BLaER1 treated with 17β-estradiol and CSF1 and Interleukin-3, amounts not matched to agents 10 nM and 100 nM (cell line): Measurements from ENCODE around the gene ACSL5.

Experiments
- H3K27ac ChIP-seq, 11 experiments: shearing (Covaris generic); formaldehyde crosslinking; 2 replicates each; pipeline ENCODE4 v1.8.1; 2022
- H3K27me3 ChIP-seq, 11 experiments: shearing (Covaris generic); formaldehyde crosslinking; 2 replicates each; pipeline ENCODE4 v1.8.1; 2022
- H3K36me3 ChIP-seq, 11 experiments: shearing (Covaris generic); formaldehyde crosslinking; 2 replicates each; pipeline ENCODE4 v1.8.1; 2022
- H3K4me1 ChIP-seq, 10 experiments: shearing (Covaris generic); formaldehyde crosslinking; 2 replicates each; pipeline ENCODE4 v1.8.1; 2022
- H3K4me2 ChIP-seq, 11 experiments: shearing (Covaris generic); formaldehyde crosslinking; 2 replicates each; pipeline ENCODE4 v1.8.1; 2022
- H3K4me3 ChIP-seq, 10 experiments: shearing (Covaris generic); formaldehyde crosslinking; 2 replicates each; pipeline ENCODE4 v1.8.1; 2022
- H3K9ac ChIP-seq, 11 experiments: shearing (Covaris generic); formaldehyde crosslinking; 2 replicates each; pipeline ENCODE4 v1.8.1; 2022
- H3K9me3 ChIP-seq, 11 experiments: shearing (Covaris generic); formaldehyde crosslinking; replicated peaks in 1 of 11; 2 replicates each; pipeline ENCODE4 v1.8.1; 2022
- H4K20me1 ChIP-seq, 11 experiments: shearing (Covaris generic); formaldehyde crosslinking; 2 replicates each; pipeline ENCODE4 v1.8.1; 2022
- Cebpa-rat ChIP-seq, 11 experiments: shearing (Covaris generic); IDR thresholded peaks; 2 replicates each; pipeline ENCODE4 v1.8.1; 2022

The ACSL5 gene

DNA sequence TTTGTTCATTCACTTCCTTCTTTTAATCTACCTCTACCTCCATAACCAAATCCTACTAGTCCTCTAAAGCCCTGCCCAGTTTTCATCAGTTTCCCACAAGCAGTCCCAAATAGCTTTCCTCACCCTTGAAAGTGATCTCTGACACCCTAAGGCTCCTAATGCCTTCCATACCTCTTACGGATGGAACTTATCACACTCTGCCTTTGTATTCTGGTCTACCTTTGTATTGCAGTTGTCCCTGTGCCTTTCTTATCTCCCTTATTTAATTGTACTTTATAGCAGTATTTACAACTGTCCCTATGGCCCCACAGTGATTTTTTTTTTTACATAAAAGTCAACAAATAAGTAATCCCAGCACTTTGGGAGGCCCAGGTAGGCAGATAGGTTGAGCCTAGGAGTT, 33.8 kb downstream of the ACSL5 start:
- Histone ChIP-seq H3K36me3 (peaks cover 77 to 100% (median 97%) of the 10 kb centered on the region in 11 experiments), H3K4me3 (no peak overlapping the region), H3K27me3 (no peaks in the 10 kb centered on the region), H3K9me3 (peaks cover 0 to 13% (median 10%) of the 10 kb centered on the region in 11 experiments; a peak in 13 of 22 replicates), H3K4me2 (no peak overlapping the region), H4K20me1 (no peaks in the 10 kb centered on the region), H3K27ac (no peak overlapping the region), H3K4me1 (no peaks in the 10 kb centered on the region; a peak in 1 of 20 replicates), H3K9ac (no peak overlapping the region)
- no peak for TF ChIP-seq Cebpa-rat (IDR thresholded peaks at IDR 0.05)

DNA sequence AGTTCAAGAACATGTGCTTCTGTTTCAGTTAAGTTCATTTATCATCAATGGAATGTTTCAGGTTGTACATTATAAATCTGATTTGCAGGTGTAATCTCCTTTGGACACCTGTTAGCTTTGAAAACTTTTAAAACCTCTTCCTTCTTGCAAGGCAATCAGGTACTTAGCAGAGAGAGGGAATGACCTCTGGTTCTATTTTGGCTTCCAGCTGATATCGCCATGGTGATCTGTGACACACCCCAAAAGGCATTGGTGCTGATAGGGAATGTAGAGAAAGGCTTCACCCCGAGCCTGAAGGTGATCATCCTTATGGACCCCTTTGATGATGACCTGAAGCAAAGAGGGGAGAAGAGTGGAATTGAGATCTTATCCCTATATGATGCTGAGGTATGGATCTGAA, 35.4 kb downstream of the ACSL5 start:
- Histone ChIP-seq H3K9me3 (peaks cover 0 to 13% (median 10%) of the 10 kb centered on the region in 11 experiments; a peak in 13 of 22 replicates), H3K4me2 (no peak overlapping the region), H3K27ac (no peak overlapping the region), H3K9ac (no peak overlapping the region), H3K4me1 (no peaks in the 10 kb centered on the region; a peak in 1 of 20 replicates), H4K20me1 (no peaks in the 10 kb centered on the region), H3K36me3 (peaks cover 80 to 100% (median 97%) of the 10 kb centered on the region in 11 experiments), H3K4me3 (no peak overlapping the region), H3K27me3 (no peaks in the 10 kb centered on the region)
- TF ChIP-seq Cebpa-rat (IDR thresholded peaks at IDR 0.05) = no peak

DNA sequence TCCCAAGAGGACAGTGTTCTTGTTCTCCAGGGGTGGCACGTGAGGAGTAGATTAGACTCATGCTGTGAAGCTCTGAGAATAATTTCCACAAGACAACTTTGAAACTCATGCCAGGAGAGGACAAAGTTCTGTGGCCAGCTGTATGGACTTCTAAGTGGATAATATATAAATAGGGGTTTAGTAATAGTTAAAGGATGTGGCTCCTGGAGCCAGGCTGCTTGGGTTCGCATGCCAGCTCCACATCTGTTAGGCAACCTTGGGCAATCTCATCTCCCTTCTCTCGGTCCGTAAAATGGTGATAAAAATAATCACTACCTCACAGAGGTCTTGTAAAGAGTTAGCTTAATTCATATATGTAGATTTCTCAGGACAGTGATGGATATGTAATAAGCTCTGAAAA, 35.8 kb downstream of the ACSL5 start:
- peaks cover 78 to 100% (median 97%) of the 10 kb centered on the region in 11 experiments for H3K36me3 ChIP-seq
- H3K4me2 ChIP-seq = no peak overlapping the region
- H4K20me1 ChIP-seq = no peaks in the 10 kb centered on the region
- no peak for TF ChIP-seq Cebpa-rat (IDR thresholded peaks at IDR 0.05)
- no peak overlapping the region for H3K9ac ChIP-seq
- no peak overlapping the region for H3K27ac ChIP-seq
- peaks cover 0 to 13% (median 10%) of the 10 kb centered on the region in 11 experiments; a peak in 13 of 22 replicates for H3K9me3 ChIP-seq
- no peak overlapping the region for H3K4me3 ChIP-seq
- no peaks in the 10 kb centered on the region for H3K27me3 ChIP-seq
- no peaks in the 10 kb centered on the region; a peak in 1 of 20 replicates for H3K4me1 ChIP-seq

DNA sequence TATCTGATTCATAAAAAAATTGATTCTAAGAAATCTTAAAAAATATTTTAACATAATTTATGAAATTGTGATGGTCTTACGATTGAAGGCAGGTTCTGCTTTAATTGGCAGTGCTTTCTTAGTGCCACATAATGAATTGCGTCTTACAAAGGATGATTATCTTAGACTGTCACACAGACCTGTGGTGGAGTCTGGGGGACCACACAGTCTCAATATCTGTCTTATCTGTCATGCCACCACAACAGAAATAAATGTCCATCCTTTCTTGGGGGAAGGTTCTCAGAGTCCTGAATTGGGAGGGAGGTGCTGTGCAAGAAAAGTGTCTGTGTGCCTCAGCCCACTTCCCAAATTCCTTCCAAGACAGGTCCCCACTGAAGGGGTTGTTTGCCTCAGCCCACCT, 38.8 kb downstream of the ACSL5 start:
- no peak for TF ChIP-seq Cebpa-rat (IDR thresholded peaks at IDR 0.05)
- Histone ChIP-seq H4K20me1 (no peaks in the 10 kb centered on the region), H3K4me1 (no peaks in the 10 kb centered on the region), H3K4me2 (no peak overlapping the region), H3K9me3 (no peaks in the 10 kb centered on the region), H3K27ac (no peak overlapping the region), H3K9ac (no peak overlapping the region), H3K4me3 (no peak overlapping the region), H3K36me3 (peaks cover 73 to 100% (median 96%) of the 10 kb centered on the region in 11 experiments), H3K27me3 (no peaks in the 10 kb centered on the region)

DNA sequence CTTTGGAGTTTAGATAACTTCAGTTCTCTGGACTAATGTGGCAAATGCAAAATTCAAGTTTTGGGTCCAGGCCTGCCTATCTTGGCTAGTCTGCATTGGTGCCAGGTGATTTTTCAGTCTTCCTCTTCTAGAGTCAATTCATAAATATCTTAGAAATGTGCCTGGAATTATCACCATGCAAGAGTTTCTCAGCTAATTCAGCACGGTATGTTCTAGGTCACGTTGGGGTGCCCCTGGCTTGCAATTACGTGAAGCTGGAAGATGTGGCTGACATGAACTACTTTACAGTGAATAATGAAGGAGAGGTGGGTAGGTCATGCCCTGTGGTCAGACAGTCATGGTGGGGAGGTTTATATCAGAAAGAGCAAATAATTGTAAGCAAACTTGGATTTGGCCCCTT, 47.8 kb downstream of the ACSL5 start:
- peaks cover 67 to 95% (median 87%) of the 10 kb centered on the region in 11 experiments for H3K36me3 ChIP-seq
- no peak for TF ChIP-seq Cebpa-rat (IDR thresholded peaks at IDR 0.05)

DNA sequence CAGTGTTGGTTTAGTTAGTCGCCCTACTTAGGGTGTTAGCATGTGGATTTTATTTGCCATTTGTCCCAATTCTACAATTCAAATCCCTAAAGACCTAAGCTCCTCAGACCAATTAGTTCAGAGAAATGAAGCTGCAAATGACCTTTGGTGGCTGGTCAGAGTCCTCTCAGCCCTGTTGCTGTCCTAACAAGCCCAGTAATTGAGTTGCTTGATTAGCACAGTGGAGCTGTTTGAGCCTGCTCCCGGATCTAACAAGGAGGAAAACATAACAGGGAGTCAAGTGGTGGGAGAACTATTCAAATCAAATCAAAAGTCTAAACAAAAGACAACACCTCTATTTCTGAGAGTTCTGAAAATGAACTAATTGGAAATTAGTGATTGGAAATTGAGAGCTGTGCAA, 50.7 kb downstream of the ACSL5 start:
- Histone ChIP-seq H3K4me1 (peaks cover 0 to 8% (median 0%) of the 10 kb centered on the region in 10 experiments; a peak in 1 of 20 replicates), H3K27ac (no peak overlapping the region), H3K27me3 (no peaks in the 10 kb centered on the region), H4K20me1 (peaks cover 0 to 11% (median 0%) of the 10 kb centered on the region in 11 experiments; a peak in 1 of 22 replicates), H3K9ac (no peak overlapping the region), H3K9me3 (no peaks in the 10 kb centered on the region), H3K36me3 (peaks cover 82 to 96% (median 91%) of the 10 kb centered on the region in 11 experiments), H3K4me2 (no peak overlapping the region), H3K4me3 (no peak overlapping the region)
- TF ChIP-seq Cebpa-rat (IDR thresholded peaks at IDR 0.05) = no peak

More for the DNA sequence above, 47.8 kb downstream of the ACSL5 start:
- Histone ChIP-seq H3K9ac (no peak overlapping the region), H3K4me3 (no peak overlapping the region), H3K27me3 (no peaks in the 10 kb centered on the region), H3K4me2 (no peak overlapping the region), H3K9me3 (no peaks in the 10 kb centered on the region), H4K20me1 (0 out of 22 replicates have a peak, but pooled peaks cover 0 to 5% (median 0%) of the 10 kb centered on the region in 11 experiments), H3K27ac (no peak overlapping the region), H3K4me1 (peaks cover 0 to 8% (median 0%) of the 10 kb centered on the region in 10 experiments; a peak in 1 of 20 replicates)

DNA sequence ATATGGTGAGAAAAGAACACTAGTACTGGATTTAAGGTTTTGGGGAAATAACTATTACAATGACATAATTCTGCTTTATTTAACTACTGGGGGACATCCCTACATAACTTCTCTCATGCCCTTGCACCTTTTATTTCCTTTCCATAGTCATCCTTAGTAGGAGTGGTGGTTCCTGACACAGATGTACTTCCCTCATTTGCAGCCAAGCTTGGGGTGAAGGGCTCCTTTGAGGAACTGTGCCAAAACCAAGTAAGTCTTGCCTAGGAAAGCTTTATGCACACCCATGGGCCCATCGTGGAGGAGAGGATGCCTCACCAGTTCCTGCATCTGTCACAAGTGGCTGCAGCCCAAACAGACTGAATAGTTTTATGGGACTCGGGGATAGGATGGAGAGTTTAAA, 52.2 kb downstream of the ACSL5 start:
- Histone ChIP-seq H3K27ac (no peak overlapping the region), H3K36me3 (peaks cover 91 to 96% (median 94%) of the 10 kb centered on the region in 11 experiments), H4K20me1 (peaks cover 0 to 11% (median 0%) of the 10 kb centered on the region in 11 experiments; a peak in 1 of 22 replicates), H3K4me1 (peaks cover 0 to 8% (median 0%) of the 10 kb centered on the region in 10 experiments; a peak in 1 of 20 replicates), H3K9me3 (no peaks in the 10 kb centered on the region), H3K27me3 (no peaks in the 10 kb centered on the region), H3K9ac (no peak overlapping the region), H3K4me3 (no peak overlapping the region), H3K4me2 (no peak overlapping the region)
- TF ChIP-seq Cebpa-rat (IDR thresholded peaks at IDR 0.05) = no peak

DNA sequence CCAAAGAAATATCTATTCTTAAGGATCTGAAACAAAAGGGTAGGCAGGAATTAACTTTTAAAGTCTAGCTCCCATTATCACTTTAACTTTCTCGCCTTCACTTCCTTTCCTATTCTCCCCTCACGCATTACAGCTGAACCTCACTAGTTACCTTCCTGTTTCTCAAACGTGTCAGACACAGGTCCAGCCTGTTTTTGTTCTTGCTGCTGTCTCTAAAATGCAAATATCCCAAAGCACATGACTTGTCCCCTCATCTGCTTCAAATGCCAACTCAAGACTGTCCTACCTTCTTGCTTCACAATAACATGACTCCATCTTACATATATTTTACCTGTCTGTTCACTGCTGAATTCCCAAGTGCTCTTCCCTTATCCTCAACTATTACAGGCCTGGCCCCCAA, 55.2 kb downstream of the ACSL5 start:
- no peaks in the 10 kb centered on the region for H3K9me3 ChIP-seq
- TF ChIP-seq Cebpa-rat (IDR thresholded peaks at IDR 0.05) = no peak
- H3K9ac ChIP-seq = no peak overlapping the region
- H3K27ac ChIP-seq = no peak overlapping the region
- peaks cover 96 to 100% (median 99%) of the 10 kb centered on the region in 11 experiments for H3K36me3 ChIP-seq
- peaks cover 0 to 15% (median 0%) of the 10 kb centered on the region in 10 experiments; a peak in 3 of 20 replicates for H3K4me1 ChIP-seq
- H4K20me1 ChIP-seq = peaks cover 0 to 11% (median 0%) of the 10 kb centered on the region in 11 experiments; a peak in 1 of 22 replicates
- no peak overlapping the region for H3K4me2 ChIP-seq
- no peak overlapping the region for H3K4me3 ChIP-seq
- H3K27me3 ChIP-seq = no peaks in the 10 kb centered on the region

DNA sequence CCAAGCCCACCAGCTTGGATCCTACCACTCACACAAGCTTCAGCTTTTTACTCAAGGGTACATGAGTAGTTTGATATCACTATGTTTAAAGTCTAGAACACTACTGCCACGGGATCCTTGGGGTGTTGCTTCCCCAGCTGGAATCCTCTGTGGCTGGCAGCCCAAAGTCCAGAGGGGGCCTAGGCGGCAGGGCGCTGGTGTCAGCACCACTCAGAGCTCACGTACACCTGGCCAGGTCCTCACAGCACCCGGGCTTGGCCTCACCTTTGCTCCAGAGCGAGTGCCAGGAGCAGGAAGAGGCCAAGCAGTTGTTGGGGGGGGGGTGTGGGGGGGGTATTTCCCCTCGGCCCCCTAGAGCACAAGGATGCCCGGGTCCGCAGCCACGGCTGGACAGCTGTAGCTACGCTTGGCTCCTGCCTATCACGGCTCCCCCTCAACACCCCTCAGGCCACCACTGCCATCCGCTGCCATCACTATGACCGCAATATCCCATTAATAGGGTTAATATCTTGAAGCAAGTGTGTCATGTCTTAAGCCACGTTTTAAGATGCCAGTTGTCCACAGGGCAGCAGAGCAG, 55.8 kb downstream of the ACSL5 start:
- Histone ChIP-seq H3K27me3 (no peaks in the 10 kb centered on the region), H4K20me1 (peaks cover 0 to 12% (median 1%) of the 10 kb centered on the region in 11 experiments; a peak in 4 of 22 replicates), H3K36me3 (peaks cover 96 to 100% (median 100%) of the 10 kb centered on the region in 11 experiments), H3K9ac (no peak overlapping the region), H3K9me3 (no peaks in the 10 kb centered on the region), H3K4me2 (no peak overlapping the region), H3K4me3 (no peak overlapping the region), H3K27ac (no peak overlapping the region), H3K4me1 (peaks cover 0 to 15% (median 0%) of the 10 kb centered on the region in 10 experiments; a peak in 3 of 20 replicates)
- no peak for TF ChIP-seq Cebpa-rat (IDR thresholded peaks at IDR 0.05)
